Measurements from ENCODE around the gene TSPAN10.
A peak's percentile ranks its signal among the peaks of the same experiment; 100 is the strongest.

Gene TSPAN10

DNA sequence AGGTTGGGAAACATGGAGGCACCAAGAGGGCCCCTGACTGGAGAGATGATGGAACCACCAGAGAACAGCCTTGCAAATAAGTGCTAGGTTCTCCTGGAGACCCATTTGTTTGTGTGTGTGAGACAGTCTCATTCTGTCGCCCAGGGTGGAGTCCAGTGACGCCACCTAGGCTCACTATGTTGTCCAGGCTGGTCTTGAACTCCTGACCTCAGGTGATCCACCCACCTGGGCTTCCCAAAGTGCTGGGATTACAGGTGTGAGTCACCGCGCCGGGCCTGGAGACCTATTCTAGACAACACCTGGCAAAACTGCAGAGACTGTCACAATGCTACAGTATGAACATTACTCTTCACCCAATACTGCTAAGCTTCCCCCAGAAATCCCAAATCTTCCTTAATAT lies 1.6 kb upstream of the TSPAN10 start:
- no peak for TF ChIP-seq CTCF (conservative IDR thresholded peaks at IDR 0.05; ENCODE audit: low read depth, low read length)
- DNase-seq (ENCODE audit: low read depth), result no peak
- H3K4me3 ChIP-seq (ENCODE audit: low read depth, low read length), result peak overlapping the region; percentile 14

DNA sequence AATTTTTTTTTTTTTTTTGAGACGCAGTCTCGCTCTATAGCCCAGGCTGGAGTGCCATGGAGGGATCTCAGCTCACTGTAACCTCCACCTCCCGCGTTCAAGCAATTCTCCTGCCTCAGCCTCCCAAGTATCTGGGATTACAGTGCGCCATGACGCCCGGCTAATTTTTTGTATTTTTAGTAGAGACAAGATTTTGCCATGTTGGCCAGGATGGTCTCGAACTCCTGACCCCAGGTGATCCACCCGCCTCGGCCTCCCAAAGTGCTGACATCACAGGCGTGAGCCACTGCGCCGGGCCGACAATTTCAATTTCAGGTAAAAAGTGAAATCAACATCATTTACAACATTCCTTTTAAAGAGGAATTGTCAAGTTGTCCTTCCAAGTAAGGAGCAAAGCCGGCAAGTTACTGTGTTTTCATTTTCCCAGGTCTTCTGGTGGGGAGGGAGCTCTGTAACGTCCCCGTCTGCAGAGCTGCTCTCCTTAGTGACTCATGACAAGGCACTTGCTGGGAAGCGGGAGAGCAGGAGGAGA lies 957 bp upstream of the TSPAN10 start:
- H3K4me3 ChIP-seq (ENCODE audit: low read depth, low read length), result peak overlapping the region; percentile 84
- DNase-seq (ENCODE audit: low read depth), result peak; percentile 64
- TF ChIP-seq CTCF (conservative IDR thresholded peaks at IDR 0.05; ENCODE audit: low read depth, low read length), result no peak

GRCh38 chr17:81638683-81639082 lies 1.7 kb downstream of the TSPAN10 start:
- TF ChIP-seq CTCF (conservative IDR thresholded peaks at IDR 0.05; ENCODE audit: low read depth, low read length), result no peak
- H3K4me3 ChIP-seq (ENCODE audit: low read depth, low read length), result no peak overlapping the region
- DNase-seq (ENCODE audit: low read depth), result no peak

DNA sequence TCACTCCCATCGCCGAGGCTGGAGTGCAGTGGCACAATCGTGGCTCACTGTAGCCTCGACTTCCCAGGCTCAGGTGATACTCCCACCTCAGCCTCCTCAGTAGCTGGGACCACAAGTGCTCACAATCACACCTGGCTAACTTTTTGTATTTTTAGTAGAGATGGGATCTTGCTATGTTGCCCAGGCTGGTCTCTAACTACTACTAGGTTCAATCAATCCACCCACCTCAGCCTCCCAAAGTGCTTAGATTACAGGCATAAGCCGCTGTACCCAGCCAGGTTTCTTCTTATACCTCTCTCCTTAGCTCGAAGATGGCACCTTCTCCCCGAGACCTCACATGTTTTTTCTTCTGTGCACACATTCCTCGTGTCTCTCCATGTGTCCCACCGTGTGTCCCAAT lies 3.0 kb downstream of the TSPAN10 start:
- H3K4me3 ChIP-seq (ENCODE audit: low read depth, low read length), result no peak overlapping the region
- no peak for TF ChIP-seq CTCF (conservative IDR thresholded peaks at IDR 0.05; ENCODE audit: low read depth, low read length)
- DNase-seq (ENCODE audit: low read depth), result no peak

DNA sequence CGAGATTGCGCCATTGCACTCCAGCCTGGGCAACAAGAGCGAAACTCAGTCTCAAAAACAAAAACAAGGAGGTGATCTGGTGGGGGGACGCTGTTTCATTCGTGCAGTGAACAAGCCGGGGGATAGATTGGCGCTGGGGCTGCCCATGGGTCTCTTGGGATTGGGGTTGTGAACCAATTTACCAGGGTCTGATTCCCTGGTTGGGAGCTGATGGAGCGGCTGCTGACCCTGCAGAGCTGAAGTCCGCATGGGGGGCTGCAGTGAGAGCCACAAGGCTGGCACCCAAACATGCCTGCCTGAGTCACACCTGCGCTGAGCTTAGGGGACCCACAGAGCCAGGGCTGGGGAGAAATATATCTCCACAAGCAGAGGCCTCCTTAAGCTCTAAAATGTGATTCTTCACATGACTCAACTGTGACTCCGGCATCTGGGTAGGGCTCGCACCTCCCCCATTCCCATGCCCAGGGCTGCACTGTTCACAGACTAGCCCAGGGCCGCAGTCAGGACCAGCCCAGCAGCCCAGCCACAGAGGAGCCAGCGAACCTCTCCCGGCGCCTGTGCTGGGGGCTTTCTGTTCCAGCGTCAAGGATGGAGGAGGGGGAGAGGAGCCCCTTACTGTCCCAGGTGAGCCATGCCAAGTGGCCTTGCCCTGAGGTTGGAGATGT lies 5.0 kb downstream of the TSPAN10 start:
- no peak overlapping the region for H3K4me3 ChIP-seq (ENCODE audit: low read depth, low read length)
- no peak for TF ChIP-seq CTCF (conservative IDR thresholded peaks at IDR 0.05; ENCODE audit: low read depth, low read length)
- DNase-seq (ENCODE audit: low read depth), result peak; percentile 36

GRCh38 chr17:81644496-81644895 lies 7.5 kb downstream of the TSPAN10 start:
- H3K4me3 ChIP-seq (ENCODE audit: low read depth, low read length), result no peak overlapping the region
- no peak for DNase-seq (ENCODE audit: low read depth)

More at GRCh38 chr17:81644496-81644895, 7.5 kb downstream of the TSPAN10 start:
- no peak for TF ChIP-seq CTCF (conservative IDR thresholded peaks at IDR 0.05; ENCODE audit: low read depth, low read length)

All from choroid plexus epithelial cell (primary cell).